Measurements from ENCODE around the gene GPR12.

DNA sequence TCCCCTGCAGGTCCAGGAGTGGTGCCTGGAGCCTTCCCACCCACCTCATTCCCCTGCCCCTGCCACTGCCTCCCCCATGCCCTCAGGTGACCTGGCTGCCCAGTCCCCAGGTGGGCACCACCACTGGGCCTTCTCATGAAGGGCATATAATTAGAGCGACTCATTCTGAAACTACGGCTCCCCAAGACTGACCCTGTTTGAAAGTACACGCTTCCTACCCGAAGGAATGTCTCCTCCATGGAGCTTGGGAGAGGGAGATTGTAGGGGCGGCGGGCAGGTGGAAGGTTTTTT, 52.6 kb downstream of the GPR12 start:
- TF ChIP-seq, protein P1, sequence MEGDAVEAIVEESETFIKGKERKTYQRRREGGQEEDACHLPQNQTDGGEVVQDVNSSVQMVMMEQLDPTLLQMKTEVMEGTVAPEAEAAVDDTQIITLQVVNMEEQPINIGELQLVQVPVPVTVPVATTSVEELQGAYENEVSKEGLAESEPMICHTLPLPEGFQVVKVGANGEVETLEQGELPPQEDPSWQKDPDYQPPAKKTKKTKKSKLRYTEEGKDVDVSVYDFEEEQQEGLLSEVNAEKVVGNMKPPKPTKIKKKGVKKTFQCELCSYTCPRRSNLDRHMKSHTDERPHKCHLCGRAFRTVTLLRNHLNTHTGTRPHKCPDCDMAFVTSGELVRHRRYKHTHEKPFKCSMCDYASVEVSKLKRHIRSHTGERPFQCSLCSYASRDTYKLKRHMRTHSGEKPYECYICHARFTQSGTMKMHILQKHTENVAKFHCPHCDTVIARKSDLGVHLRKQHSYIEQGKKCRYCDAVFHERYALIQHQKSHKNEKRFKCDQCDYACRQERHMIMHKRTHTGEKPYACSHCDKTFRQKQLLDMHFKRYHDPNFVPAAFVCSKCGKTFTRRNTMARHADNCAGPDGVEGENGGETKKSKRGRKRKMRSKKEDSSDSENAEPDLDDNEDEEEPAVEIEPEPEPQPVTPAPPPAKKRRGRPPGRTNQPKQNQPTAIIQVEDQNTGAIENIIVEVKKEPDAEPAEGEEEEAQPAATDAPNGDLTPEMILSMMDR (IDR thresholded peaks at IDR 0.05) = no peak
- no peak for TF ChIP-seq POLR2A (IDR thresholded peaks at IDR 0.05)
